Osteocyte (in vitro differentiated cells): Measurements from ENCODE around the gene SUSD3. TPM values are rescaled to one million over a fixed set of nuclear protein-coding genes. Genes with fewer than 3 reads are reported as not detected.

Experiments
- DNase-seq: peaks from one replicate; pipeline ENCODE4 v3.0.0; 2021; ENCODE audit warnings: mixed read lengths; ENCODE audit not compliant: unreplicated experiment; ENCODE audit errors: extremely low spot score
- H3K27ac Mint-ChIP-seq: one replicate; pipeline ENCODE4 v1.8.0; 2021; ENCODE audit warnings: mild to moderate bottlenecking, mixed read lengths; ENCODE audit not compliant: unreplicated experiment
- H3K27me3 Mint-ChIP-seq: one replicate; pipeline ENCODE4 v1.8.0; 2021; ENCODE audit warnings: mixed read lengths; ENCODE audit not compliant: unreplicated experiment
- H3K36me3 Mint-ChIP-seq: one replicate; pipeline ENCODE4 v1.8.0; 2021; ENCODE audit warnings: mixed read lengths; ENCODE audit not compliant: unreplicated experiment
- H3K4me1 Mint-ChIP-seq: one replicate; pipeline ENCODE4 v1.8.0; 2021; ENCODE audit warnings: mixed read lengths; ENCODE audit not compliant: unreplicated experiment
- H3K4me3 Mint-ChIP-seq: one replicate; pipeline ENCODE4 v1.8.0; 2021; ENCODE audit warnings: mild to moderate bottlenecking, moderate library complexity, mixed read lengths; ENCODE audit not compliant: unreplicated experiment
- H3K9me3 Mint-ChIP-seq: one replicate; pipeline ENCODE4 v1.8.0; 2021; ENCODE audit warnings: mixed read lengths; ENCODE audit not compliant: unreplicated experiment
- total RNA-seq: library from RNA; stranded (reverse); gene quantifications from 2 replicates; pipeline ENCODE4 v1.2.1, GENCODE V29; 2021
- TF ChIP-seq, protein P1 (sequence below): fragments of 200-600 bp; sonication (generic); IDR thresholded peaks from 2 replicates; pipeline ENCODE4 v1.5.0; 2021; ENCODE audit warnings: antibody characterized with exemption, mild to moderate bottlenecking, moderate library complexity

Gene SUSD3
- total RNA-seq, 1 donor from 2014 or later = not detected

- H3K27ac Mint-ChIP-seq = no peak overlapping the region
- no peak for DNase-seq
Measured at GRCh38 chr9:93066978-93067603, 8.6 kb downstream of the SUSD3 start.

GRCh38 chr9:93068956-93069355 is 10.5 kb downstream of the SUSD3 start:
- Mint-ChIP-seq H3K4me1 (no peaks in the 10 kb centered on the region), H3K4me3 (no peak overlapping the region), H3K36me3 (no peaks in the 10 kb centered on the region), H3K27ac (no peak overlapping the region), H3K9me3 (no peaks in the 10 kb centered on the region), H3K27me3 (peaks cover 22% of the 10 kb centered on the region)
- TF ChIP-seq, protein P1, sequence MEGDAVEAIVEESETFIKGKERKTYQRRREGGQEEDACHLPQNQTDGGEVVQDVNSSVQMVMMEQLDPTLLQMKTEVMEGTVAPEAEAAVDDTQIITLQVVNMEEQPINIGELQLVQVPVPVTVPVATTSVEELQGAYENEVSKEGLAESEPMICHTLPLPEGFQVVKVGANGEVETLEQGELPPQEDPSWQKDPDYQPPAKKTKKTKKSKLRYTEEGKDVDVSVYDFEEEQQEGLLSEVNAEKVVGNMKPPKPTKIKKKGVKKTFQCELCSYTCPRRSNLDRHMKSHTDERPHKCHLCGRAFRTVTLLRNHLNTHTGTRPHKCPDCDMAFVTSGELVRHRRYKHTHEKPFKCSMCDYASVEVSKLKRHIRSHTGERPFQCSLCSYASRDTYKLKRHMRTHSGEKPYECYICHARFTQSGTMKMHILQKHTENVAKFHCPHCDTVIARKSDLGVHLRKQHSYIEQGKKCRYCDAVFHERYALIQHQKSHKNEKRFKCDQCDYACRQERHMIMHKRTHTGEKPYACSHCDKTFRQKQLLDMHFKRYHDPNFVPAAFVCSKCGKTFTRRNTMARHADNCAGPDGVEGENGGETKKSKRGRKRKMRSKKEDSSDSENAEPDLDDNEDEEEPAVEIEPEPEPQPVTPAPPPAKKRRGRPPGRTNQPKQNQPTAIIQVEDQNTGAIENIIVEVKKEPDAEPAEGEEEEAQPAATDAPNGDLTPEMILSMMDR = no peak
- DNase-seq = no peak

More at GRCh38 chr9:93066978-93067603, 8.6 kb downstream of the SUSD3 start:
- H3K4me1 Mint-ChIP-seq = no peaks in the 10 kb centered on the region
- TF ChIP-seq, protein P1 = no peak
- no peak overlapping the region for H3K4me3 Mint-ChIP-seq
- H3K27me3 Mint-ChIP-seq = peaks cover 22% of the 10 kb centered on the region
- H3K9me3 Mint-ChIP-seq = no peaks in the 10 kb centered on the region
- H3K36me3 Mint-ChIP-seq = no peaks in the 10 kb centered on the region

DNA sequence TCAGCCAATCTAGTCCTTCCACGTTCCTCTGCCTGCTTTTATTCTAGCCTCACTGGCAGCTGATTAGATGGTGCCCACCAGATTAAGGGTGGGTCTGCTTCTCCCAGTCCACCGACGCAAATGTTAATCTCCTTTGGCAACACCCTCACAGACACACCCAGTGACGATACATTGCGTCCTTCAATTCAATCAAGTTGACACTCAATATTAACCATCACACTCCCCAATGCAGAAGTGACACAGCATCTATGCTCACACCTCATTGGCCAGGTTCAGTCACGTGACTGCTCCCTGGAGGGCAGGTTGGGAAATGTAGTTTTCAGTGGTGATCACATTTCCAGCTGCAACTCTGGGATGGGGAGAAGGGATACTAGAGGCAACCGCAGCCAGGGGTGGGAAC is 13.0 kb downstream of the SUSD3 start:
- H3K27me3 Mint-ChIP-seq = peaks cover 13% of the 10 kb centered on the region
- H3K36me3 Mint-ChIP-seq = no peaks in the 10 kb centered on the region
- TF ChIP-seq, protein P1 = no peak
- no peaks in the 10 kb centered on the region for H3K9me3 Mint-ChIP-seq
- no peaks in the 10 kb centered on the region for H3K4me1 Mint-ChIP-seq
- DNase-seq = no peak
- H3K27ac Mint-ChIP-seq = no peak overlapping the region
- H3K4me3 Mint-ChIP-seq = no peak overlapping the region

DNA sequence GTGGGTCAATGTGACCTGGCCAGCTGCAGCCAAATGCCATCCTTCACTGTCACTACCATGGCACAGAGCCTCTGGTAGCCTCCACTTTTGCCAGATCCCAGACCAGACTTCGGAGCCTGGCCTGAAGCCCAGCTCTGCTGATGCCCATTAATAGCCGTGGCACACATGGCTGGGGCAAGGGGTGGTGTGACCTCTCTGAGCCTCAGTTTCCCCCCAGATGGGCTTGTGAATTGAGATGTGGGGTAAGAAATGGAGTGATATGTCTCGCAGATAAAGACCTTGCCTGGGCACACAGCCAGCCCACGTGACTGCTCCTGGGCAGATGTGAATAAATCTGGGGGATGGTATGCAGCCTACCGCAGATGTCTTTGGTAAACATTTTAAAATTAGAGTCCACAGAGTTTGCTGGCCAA is 13.9 kb downstream of the SUSD3 start:
- DNase-seq = no peak
- TF ChIP-seq, protein P1 = no peak
- Mint-ChIP-seq H3K36me3 (no peaks in the 10 kb centered on the region), H3K27me3 (peaks cover 9% of the 10 kb centered on the region), H3K27ac (no peak overlapping the region), H3K4me3 (no peak overlapping the region), H3K9me3 (no peaks in the 10 kb centered on the region), H3K4me1 (no peaks in the 10 kb centered on the region)

DNA sequence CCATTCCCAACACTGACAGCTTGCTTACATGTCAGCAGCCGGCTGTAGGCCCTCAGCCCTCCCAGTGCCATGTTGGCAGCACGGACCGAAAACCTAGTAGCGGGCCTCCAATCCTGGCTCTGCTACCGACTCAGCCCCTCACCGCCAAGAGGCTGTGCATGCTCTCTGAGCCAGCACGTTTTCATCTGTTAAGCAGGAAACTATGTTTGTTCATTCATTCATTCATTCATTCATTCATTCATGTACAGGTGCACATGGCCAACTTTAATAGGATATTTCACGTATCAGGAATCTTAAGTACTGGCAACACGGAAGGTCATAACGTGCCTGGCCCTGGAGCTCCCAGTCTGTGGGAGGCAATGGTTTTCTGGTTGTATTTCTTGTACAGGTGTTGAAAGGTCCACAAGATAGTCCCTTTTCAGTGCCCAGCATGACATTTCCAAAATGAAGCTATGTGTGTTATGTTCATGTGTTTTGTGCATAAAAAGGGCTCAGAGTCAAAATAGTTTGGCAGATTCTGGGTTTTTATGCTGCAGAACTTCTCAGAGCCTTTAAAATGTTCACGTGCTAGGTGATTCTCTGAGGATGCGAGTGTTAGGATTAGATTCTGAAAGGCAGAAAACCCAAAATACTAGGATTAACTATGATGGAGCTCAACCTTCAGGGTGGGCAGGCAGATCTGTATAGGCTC is 17.7 kb downstream of the SUSD3 start:
- Mint-ChIP-seq H3K36me3 (no peaks in the 10 kb centered on the region), H3K4me3 (no peak overlapping the region), H3K9me3 (no peaks in the 10 kb centered on the region), H3K27ac (no peak overlapping the region), H3K27me3 (no peaks in the 10 kb centered on the region), H3K4me1 (no peaks in the 10 kb centered on the region)
- TF ChIP-seq, protein P1 = no peak
- DNase-seq = no peak
